GM21447 (cell line): ENCODE measurements around the gene CDH3.

Experiments used
- ATAC-seq: cut with Tn5 transposase; IDR thresholded peaks from one replicate; pipeline ENCODE4 v1.9.1; 2021; ENCODE audit not compliant: unreplicated experiment

The CDH3 gene

GRCh38 chr16:68644715-68645493 is at the start of gene CDH3:
Gene CDH3 (plus strand): TSS chr16:68645310. CDS start chr16:68645380, 70 bp downstream.
- no peak for ATAC-seq

DNA sequence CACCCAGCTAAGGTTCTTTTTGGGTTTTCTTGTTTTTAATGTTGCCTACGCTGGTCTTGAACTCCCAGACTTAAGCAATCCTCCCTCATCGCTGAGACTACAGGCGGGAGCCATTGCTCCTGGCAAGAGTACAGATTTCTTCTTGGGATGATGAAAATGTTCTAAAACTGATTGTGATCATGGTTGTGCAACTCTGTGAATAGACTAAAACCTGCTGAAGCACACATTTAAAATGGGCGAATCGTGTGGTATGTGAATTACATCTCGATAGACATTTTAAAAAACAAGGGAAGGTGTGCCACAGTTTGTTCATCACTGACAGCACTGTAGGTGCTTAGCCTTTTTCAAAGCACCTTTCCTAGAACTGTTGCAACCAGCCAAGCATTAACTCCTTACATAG is 48.8 kb upstream of the CDH3 start:
- no peak for ATAC-seq

GRCh38 chr16:68599586-68599985 is 45.5 kb upstream of the CDH3 start:
- no peak for ATAC-seq

DNA sequence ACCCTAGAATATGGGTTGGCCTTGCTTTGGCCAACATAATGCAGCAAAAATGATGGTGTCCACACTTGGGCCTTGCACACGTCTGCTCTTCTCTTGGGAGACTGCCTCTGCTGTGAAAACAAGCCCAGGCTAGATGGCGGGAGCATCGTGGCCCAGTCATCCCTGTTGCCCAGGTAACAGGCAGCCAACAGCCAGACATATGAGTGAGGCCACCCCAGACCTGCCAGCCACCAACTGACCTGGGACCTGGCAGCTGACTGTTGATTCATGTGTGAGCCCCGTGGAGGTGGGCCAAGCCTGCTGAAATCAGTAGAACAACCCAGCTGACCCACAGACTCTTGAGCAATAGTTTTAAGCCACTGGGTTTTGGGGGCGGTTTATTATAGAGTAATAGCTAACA is 39.4 kb upstream of the CDH3 start:
- ATAC-seq, result no peak

GRCh38 chr16:68607443-68607842 is 37.7 kb upstream of the CDH3 start:
- ATAC-seq, result no peak

GRCh38 chr16:68608330-68608729 is 36.8 kb upstream of the CDH3 start:
- no peak for ATAC-seq

DNA sequence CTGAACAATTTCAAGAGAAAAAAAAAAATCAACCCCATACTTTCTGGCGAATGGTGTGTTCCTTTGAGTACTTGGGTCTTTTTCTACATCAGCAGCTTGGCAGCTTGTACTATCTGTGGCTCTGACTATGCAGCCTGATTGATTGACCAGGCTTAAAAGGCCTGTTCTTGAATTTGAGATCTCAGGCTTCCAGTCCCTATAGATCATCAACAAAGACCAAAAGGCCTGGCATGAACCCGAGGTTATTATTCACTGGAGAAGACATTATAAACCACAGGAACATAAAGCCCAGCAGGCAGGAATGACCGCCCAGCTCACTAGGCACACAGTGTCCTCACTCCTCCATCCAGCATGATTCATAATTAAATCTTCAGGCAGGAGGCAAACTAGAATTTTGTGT is 32.1 kb upstream of the CDH3 start:
- ATAC-seq, result no peak

- no peak for ATAC-seq
Observed at GRCh38 chr16:68617734-68618133, 27.4 kb upstream of the CDH3 start.

DNA sequence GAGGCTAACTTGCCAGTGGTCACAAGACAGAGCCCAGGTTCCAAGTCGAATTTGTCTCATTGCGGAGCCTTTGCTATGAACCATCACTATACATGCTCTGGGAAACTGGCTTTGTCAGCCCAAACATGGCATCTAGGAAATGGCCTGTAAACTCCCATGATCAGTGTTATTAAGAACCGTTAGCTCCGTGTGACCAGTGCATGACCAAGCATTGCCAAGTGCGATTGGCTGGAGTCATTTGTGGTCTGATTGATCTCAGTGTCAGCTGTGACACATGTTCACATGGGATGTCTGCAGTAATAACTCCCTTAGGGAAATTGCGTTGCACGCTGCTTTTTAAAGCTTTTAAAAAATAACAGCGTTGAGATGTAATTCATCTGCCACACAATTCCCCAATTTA is 18.6 kb upstream of the CDH3 start:
- no peak for ATAC-seq

- no peak for ATAC-seq
Observed at GRCh38 chr16:68627951-68628425, 17.1 kb upstream of the CDH3 start.

- no peak for ATAC-seq
Observed at GRCh38 chr16:68629351-68629910, 15.7 kb upstream of the CDH3 start.

- ATAC-seq, result no peak
Observed at GRCh38 chr16:68636064-68636560, 9.0 kb upstream of the CDH3 start.

DNA sequence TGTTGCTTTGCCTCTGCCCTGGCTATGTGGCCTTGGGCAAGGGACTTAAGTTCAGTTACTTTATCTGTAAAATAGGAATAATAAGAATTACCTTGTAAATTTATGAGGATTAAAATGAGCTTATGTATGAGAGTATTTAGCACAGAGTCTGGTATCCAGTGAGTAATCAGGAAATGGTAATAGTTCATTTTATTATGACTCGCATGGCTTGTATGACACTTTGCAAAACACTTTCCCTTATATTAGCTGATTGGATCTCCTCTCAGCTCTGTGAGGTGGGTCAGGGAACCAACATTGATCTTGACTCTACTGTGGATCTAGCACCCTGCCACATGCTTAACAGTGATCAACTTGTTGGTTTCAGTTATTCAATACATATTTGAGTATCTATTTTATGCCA is 8.3 kb upstream of the CDH3 start:
- ATAC-seq, result no peak

- ATAC-seq, result no peak
Observed at GRCh38 chr16:68640972-68641371, 4.1 kb upstream of the CDH3 start.

- ATAC-seq, result no peak
Observed at GRCh38 chr16:68642047-68642435, 3.1 kb upstream of the CDH3 start.

- no peak for ATAC-seq
Observed at GRCh38 chr16:68642436-68643101, 2.5 kb upstream of the CDH3 start.

- ATAC-seq, result no peak
Observed at GRCh38 chr16:68643227-68643626, 1.9 kb upstream of the CDH3 start.

DNA sequence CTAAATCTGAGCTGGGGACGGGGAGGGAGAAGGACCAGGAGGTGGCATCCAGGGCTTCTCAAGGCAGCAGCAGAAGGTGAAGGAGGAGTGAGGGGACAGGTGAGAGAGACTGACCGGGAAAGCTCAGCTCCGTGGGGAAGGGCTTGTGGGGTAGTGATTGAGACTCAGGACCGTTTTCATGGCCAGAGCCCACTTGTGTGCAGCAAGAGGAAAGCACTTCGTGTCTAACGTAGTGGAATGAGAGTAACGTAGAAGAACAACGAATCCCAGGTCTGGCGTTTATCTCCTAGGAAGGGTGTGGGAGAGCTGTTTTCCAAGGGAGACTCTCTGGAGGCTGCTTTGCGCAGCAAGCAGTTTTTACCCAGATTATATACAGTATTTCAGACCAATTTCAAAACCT is 1.3 kb upstream of the CDH3 start:
- no peak for ATAC-seq

DNA sequence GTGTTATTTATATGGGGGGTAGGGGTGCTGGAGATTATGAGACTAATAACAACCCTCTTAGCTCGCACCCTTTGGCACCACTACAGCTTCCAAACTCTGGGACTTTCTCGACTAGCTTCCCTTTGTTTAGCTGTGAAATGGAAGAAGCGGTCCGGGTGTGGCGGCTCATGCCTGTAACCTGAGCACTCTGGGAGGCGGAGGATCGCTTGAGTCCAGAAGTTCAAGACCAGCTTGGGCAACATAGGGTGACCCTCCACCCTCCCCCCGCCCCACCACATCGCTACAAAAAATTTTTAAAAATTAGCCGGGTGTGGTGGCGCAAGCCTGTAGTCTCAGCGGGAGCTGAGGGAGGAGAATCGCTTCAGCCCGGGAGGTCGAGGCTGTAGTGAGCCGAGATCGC is 814 bp upstream of the CDH3 start:
- ATAC-seq, result no peak

- ATAC-seq, result no peak
Observed at GRCh38 chr16:68645494-68646388, 631 bp downstream of the CDH3 start.
